GM12873 (cell line): Measurements from ENCODE around the gene AKAP14.

Source experiments
- TF ChIP-seq, protein P1 (sequence below): IDR thresholded peaks from 2 replicates; pipeline ENCODE4 v1.5.1; 2012; ENCODE audit warnings: low read depth, mild to moderate bottlenecking, moderate library complexity, low read length, control low read depth; ENCODE audit not compliant: insufficient read depth; ENCODE audit errors: missing control alignments

The AKAP14 gene

DNA sequence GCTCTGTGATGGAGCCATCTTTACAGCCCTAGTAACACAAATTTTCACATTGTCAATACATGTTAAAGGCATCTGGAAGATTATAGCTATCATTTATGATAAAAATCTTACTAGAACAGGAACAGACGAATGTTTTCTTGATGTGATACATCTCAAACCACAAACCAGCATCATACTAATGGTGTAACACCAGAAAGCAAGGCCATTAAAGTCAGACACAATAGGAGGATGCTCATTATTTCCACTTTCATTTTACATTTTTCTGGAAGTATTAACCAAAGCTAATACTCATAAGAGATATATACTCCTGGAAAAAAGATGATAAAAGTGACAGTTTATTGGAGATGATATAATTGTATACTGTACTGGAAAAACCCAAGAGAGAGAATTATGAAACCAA is 5.3 kb downstream of the AKAP14 start:
- TF ChIP-seq, protein P1, sequence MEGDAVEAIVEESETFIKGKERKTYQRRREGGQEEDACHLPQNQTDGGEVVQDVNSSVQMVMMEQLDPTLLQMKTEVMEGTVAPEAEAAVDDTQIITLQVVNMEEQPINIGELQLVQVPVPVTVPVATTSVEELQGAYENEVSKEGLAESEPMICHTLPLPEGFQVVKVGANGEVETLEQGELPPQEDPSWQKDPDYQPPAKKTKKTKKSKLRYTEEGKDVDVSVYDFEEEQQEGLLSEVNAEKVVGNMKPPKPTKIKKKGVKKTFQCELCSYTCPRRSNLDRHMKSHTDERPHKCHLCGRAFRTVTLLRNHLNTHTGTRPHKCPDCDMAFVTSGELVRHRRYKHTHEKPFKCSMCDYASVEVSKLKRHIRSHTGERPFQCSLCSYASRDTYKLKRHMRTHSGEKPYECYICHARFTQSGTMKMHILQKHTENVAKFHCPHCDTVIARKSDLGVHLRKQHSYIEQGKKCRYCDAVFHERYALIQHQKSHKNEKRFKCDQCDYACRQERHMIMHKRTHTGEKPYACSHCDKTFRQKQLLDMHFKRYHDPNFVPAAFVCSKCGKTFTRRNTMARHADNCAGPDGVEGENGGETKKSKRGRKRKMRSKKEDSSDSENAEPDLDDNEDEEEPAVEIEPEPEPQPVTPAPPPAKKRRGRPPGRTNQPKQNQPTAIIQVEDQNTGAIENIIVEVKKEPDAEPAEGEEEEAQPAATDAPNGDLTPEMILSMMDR = no peak

DNA sequence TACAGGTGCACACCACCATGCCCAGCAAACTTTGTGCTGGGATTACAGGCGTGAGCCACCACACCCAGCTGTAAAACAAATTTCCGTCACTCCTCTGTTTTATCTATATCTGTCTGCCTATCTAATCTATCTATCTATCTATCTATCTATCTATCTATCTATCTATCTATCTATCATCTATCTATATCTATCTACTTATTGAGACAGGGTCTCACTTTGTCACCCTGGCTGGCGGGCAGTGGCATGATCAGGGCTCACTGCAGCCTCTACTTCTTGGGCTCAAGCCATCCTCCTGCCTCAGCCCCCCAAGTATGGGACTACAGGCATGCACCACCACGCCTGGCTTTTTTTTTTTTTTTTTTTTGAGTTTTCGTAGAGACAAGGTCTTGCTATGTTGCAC is 20.6 kb downstream of the AKAP14 start:
- TF ChIP-seq, protein P1 = no peak

DNA sequence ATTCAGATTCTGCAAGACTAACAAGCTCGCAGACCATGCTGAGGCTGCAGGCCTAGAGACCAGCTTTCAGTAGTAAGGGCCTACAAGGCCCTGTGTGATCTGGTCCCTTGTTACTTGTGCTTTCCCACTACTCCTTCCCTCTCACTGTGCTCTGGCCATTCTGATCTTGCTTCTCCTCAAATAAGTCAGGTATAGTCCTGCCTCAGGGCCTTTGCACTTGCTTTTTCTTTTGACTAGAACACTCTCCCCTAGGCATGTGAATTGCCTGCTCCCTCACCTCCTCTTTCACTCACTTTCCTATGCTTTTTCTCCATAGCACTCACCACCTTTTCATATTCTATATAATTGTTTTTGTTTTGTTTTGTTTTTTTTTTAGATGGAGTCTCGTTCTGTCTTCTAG is 22.2 kb downstream of the AKAP14 start:
- TF ChIP-seq, protein P1 = no peak

DNA sequence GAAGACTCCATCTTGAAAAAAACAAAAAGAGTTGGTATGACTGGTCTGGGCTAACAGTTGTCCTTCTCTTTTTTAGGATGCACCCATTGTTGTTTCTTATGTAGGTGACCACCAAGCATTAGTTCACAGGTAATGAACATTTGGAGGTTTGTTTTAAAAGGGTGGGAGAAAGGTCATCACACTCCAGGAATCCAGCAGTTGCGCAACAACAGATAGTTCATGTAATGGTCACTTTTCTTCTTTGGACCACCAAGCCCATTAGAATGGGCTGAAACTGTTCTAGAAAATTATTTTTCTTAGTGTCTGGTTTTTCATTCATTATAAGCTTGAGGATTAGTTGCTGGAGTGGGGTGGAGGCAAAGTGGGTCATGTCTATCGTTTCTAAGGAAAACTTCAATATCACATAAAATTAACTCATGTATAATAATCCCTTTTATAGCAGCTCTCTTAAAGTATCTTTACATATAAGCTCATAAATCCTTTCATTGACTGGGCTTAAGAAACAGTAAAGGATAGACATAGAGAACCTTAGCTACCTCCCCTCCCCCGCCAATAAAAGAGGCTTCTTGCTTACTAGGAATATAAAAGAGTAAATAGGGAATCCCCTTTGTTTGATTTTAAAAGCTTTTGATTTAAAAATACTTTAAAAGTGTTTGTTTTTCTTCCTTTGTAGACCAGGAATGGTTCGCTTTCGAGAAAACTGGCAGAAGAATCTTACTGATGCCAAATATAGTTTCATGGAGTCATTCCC is 24.3 kb downstream of the AKAP14 start:
- TF ChIP-seq, protein P1 = no peak

DNA sequence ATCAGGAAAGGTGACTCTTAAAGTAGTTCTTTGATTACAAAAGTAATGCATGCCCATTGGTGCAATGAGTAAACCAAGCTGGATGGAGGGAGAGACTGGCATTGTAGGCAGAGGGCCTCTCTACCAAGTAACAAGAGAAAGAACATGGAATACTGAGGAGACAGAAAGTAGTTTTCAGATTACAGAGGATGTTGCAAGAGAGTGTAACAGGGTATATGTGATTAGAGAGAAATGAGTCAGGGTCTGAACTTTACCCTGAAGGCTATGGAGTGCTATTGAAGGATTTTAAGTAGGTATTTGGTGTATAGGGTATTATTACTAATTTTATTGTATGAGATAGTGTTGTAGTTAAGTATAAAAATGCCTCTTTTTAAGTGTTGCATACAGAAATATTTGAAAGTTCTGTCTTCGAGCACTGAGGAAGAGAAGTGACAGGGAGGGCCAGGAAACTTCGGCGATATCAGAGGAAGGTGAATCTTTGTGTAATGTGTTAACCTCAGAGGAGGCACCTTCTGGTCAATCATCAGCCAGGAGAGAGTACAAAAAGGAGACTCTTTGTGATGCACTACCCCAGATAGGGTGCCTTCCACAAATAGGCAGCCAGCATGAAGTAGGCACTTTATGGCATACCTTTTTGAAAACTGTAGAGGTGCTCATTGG is 39.7 kb downstream of the AKAP14 start:
- TF ChIP-seq, protein P1 = no peak

DNA sequence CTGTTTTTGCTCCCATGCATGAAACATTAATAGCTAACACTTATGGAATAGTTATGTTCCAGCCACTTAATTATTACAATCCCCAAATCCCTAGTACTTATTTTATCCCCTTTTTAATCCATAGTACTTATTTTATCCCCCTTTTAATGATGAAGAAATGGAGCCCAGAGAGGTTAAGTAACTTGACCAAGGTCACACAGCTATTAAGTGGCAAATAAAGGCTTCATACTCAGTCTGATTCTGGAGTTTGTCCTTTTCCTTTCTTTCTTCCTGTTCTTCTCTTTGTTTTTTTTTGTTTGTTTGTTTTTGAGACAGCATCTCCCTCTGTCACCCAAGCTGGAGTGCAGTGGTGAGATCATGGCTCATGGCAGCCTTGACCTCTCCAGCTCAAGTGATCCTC is 45.6 kb downstream of the AKAP14 start:
- TF ChIP-seq, protein P1 = no peak

DNA sequence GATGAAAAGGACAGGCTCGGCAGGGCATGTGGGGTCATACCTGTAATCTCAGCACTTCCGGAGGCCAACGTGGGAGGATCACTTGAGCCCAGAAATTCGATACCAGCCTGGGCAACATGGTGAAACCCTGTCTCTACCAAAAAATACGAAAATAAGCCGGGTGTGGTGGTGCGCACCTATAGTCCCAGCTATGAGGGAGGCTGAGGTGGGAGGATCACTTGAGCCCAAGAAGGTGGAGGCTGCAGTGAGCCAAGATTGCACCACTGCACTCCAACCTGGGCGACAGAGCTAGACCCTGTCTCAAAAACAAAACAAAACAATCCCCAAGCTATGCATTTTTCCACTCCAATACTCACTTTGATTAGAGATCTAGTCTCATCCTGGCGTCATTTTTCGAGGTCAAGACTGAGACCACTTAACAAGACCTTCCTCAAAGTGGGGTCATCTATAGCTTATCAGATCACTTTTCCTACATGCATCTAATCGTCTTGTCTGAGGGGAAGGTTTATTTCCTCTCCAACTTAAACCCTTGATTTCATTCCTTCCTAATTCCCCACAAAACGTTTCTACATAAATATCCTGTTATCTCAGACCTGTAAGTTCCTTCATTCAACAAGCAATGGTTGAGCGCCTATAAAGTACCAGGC is 46.6 kb downstream of the AKAP14 start:
- TF ChIP-seq, protein P1 = no peak
